Bronchial epithelial cell (primary cell): ENCODE results near the gene KAZN. TPM values are rescaled to one million over a fixed set of nuclear protein-coding genes. Genes with fewer than 3 reads are reported as not detected.
A peak's percentile ranks its signal among the peaks of the same experiment; 100 is the strongest.

Experiments
- DNase-seq: peaks from one replicate; pipeline ENCODE4 v3.0.0-alpha.2; 2010; ENCODE audit warnings: low read depth
- FAIRE-seq: peaks from 2 replicates; lab custom pipeline; 2011; peaks lifted over from hg19 to GRCh38; lab: Jason Lieb, UNC
- H3K27me3 ChIP-seq: 2 replicates; pipeline ENCODE4 v1.5.1; 2011; ENCODE audit warnings: low read length; ENCODE audit not compliant: control insufficient read depth, insufficient read depth
- H3K36me3 ChIP-seq: 2 replicates; pipeline ENCODE4 v1.5.1; 2011; ENCODE audit warnings: low read length; ENCODE audit not compliant: control insufficient read depth, insufficient read depth
- H3K4me3 ChIP-seq: 2 replicates; pipeline ENCODE4 v1.5.1; 2011; ENCODE audit warnings: mild to moderate bottlenecking, low read depth, low read length, control low read depth
- CTCF ChIP-seq: IDR thresholded peaks from 2 replicates; pipeline ENCODE4 v1.5.1; 2011; ENCODE audit warnings: mild to moderate bottlenecking, moderate library complexity, low read length, control low read depth, inconsistent platforms; ENCODE audit not compliant: insufficient read depth, severe bottlenecking
- total RNA-seq: library from RNA; depleted of rRNA; stranded (reverse); fragments of >200 nt; gene quantifications from 2 replicates; pipeline ENCODE4 v1.2.1, GENCODE V29; 2014

The KAZN gene
- total RNA-seq, 1 donor from 2014 or later, result 4.7 TPM

GRCh38 chr1:14639291-14640050, 41.0 kb downstream of the KAZN start:
- FAIRE-seq (no peak), DNase-seq (no peak)
- Histone ChIP-seq H3K36me3 (no peaks in the 10 kb centered on the region), H3K27me3 (no peaks in the 10 kb centered on the region), H3K4me3 (no peak overlapping the region)
- no peak for TF ChIP-seq CTCF

DNA sequence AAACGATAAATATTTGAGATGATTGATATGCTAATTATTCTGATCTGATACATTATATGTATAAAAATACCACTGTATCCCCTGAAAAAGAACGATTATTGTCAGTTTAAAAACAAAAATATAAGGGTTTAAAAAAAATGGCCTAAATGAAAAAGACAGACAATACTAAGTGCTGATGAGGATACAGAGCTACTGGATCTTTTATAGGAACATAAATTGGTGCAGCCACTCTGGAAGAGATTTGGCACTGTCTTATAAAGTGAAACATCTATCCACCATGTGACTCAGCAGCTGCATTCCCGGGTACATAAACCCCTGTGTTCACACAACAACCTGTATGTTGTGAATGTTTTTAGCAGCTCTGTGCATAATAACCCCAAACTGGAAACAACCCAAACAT, 44.2 kb downstream of the KAZN start:
- no peaks in the 10 kb centered on the region for H3K27me3 ChIP-seq
- FAIRE-seq, result no peak
- no peak overlapping the region for H3K4me3 ChIP-seq
- no peaks in the 10 kb centered on the region for H3K36me3 ChIP-seq
- no peak for DNase-seq
- TF ChIP-seq CTCF, result no peak

- Histone ChIP-seq H3K4me3 (no peak overlapping the region), H3K27me3 (no peaks in the 10 kb centered on the region), H3K36me3 (no peaks in the 10 kb centered on the region)
- TF ChIP-seq CTCF, result no peak
- DNase-seq, result no peak
- no peak for FAIRE-seq
These were observed 48.5 kb downstream of the KAZN start for GRCh38 chr1:14646973-14647372.

DNA sequence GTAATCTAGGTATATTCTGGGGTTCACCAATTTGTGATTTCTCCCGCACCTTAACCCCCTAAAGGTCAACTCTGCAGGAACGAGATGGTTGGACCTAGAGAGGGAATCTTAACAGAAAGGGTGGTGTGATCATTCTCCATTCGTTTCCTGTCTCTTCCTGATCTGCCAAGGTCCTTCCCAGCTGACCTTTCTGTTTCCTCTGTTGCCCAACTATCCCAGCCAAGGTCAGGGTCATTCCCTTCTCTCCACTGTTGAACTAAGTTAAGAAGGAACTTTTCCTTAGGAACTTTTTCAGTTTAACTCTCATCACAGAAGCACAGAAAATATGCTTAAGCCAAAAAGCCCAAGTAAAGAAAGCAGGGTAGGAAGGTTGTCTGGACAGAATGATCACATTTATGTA, 49.3 kb downstream of the KAZN start:
- Histone ChIP-seq H3K36me3 (no peaks in the 10 kb centered on the region), H3K27me3 (no peaks in the 10 kb centered on the region), H3K4me3 (no peak overlapping the region)
- no peak for TF ChIP-seq CTCF
- FAIRE-seq, result no peak
- DNase-seq, result no peak

DNA sequence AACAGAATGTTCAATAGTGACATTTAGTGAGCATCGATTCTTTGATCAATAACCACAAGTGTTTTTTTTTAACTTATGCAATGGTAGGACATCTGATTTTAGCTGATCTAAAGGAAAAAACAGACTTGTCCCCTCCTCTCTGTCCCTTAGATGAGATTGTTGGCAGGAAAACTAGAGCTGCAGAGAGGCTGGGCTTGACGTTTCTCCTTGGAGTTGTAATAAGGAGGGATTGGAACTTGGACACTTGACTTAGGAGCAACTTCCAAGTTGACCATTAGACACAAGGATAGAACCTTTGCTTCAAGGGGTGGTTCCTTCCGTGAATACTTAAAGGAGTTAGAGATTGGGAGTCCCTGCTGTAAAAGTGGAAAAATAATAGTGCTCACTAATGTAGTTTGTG, 49.9 kb downstream of the KAZN start:
- no peak for DNase-seq
- no peak for TF ChIP-seq CTCF
- Histone ChIP-seq H3K36me3 (no peaks in the 10 kb centered on the region), H3K27me3 (no peaks in the 10 kb centered on the region), H3K4me3 (no peak overlapping the region)
- FAIRE-seq, result peak; percentile 13
